Measurements from ENCODE around the gene MFSD6L. TPM values are rescaled to one million over a fixed set of nuclear protein-coding genes. Genes with fewer than 3 reads are reported as not detected.

Gene MFSD6L
- polyA plus RNA-seq, 3 donors: 0.08 to 0.37 TPM; not detected in 1

- Mint-ChIP-seq H3K36me3 (peaks cover 64 to 72% of the 10 kb centered on the region in 2 donors), H3K27ac (peak overlapping the region in 2 of 7 donors; percentile 20 to 30), H3K4me1 (peaks cover 27% of the 10 kb centered on the region), H3K4me3 (no peak overlapping the region), H3K27me3 (ENCODE audit: low read depth in 3 of 3) (peaks cover 0 to 2% (median 0%) of the 10 kb centered on the region in 3 donors), H3K9me3 (peaks cover 0 to 2% (median 0%) of the 10 kb centered on the region in 7 donors)
- Histone ChIP-seq H3K4me1 (ENCODE audit: control insufficient read depth in 1 of 2, insufficient read depth in 2 of 2, low read length in 2 of 2) (peaks cover 14 to 21% of the 10 kb centered on the region in 2 donors), H3K79me2 (ENCODE audit: insufficient read depth, low read length) (no peaks in the 10 kb centered on the region), H2AFZ (ENCODE audit: insufficient read depth, low read depth, low read length, poor library complexity, severe bottlenecking) (no peak overlapping the region), H3K4me3 (replicated peaks in 1 of 3; ENCODE audit: low read depth in 2 of 3, low read length in 3 of 3) (no peak overlapping the region), H3K9ac (ENCODE audit: insufficient read depth, low read length, poor library complexity, severe bottlenecking) (no peak overlapping the region), H3K27ac (ENCODE audit: low read depth in 1 of 2, low read length in 2 of 2) (no peak overlapping the region), H3K4me2 (replicated peaks; ENCODE audit: extremely low read depth, low read length, poor library complexity, severe bottlenecking) (no peak overlapping the region), H3K27me3 (ENCODE audit: control insufficient read depth in 2 of 2, insufficient read depth in 2 of 2, low read length in 2 of 2) (no peaks in the 10 kb centered on the region), H3K9me3 (replicated peaks in 1 of 2; ENCODE audit: control insufficient read depth in 1 of 2, insufficient read depth in 1 of 2, low read length in 2 of 2) (no peaks in the 10 kb centered on the region), H3K36me3 (replicated peaks in 1 of 2; ENCODE audit: control insufficient read depth in 1 of 2, insufficient read depth in 2 of 2, low read length in 2 of 2) (peaks cover 31 to 67% of the 10 kb centered on the region in 2 donors), H4K20me1 (ENCODE audit: insufficient read depth, low read length) (peaks cover 5% of the 10 kb centered on the region)
- no peak for TF ChIP-seq CTCF (IDR thresholded peaks at IDR 0.05)
- intact Hi-C loops (cut with micrococcal nuclease): no loop called here
- DNase-seq: peak in 2 of 3 donors; percentile 24 to 30
These were observed 47.6 kb upstream of the MFSD6L start for GRCh38 chr17:8846768-8847211.

GRCh38 chr17:8844229-8845218, 45.4 kb upstream of the MFSD6L start:
- Histone ChIP-seq H3K4me2 (replicated peaks; ENCODE audit: extremely low read depth, low read length, poor library complexity, severe bottlenecking) (no peak overlapping the region), H4K20me1 (ENCODE audit: insufficient read depth, low read length) (peaks cover 5% of the 10 kb centered on the region), H3K27ac (ENCODE audit: low read depth in 1 of 2, low read length in 2 of 2) (no peak overlapping the region), H2AFZ (ENCODE audit: insufficient read depth, low read depth, low read length, poor library complexity, severe bottlenecking) (no peak overlapping the region), H3K27me3 (ENCODE audit: control insufficient read depth in 2 of 2, insufficient read depth in 2 of 2, low read length in 2 of 2) (no peaks in the 10 kb centered on the region), H3K4me3 (replicated peaks in 1 of 3; ENCODE audit: low read depth in 2 of 3, low read length in 3 of 3) (no peak overlapping the region), H3K79me2 (ENCODE audit: insufficient read depth, low read length) (no peaks in the 10 kb centered on the region), H3K9ac (ENCODE audit: insufficient read depth, low read length, poor library complexity, severe bottlenecking) (no peak overlapping the region), H3K4me1 (ENCODE audit: control insufficient read depth in 1 of 2, insufficient read depth in 2 of 2, low read length in 2 of 2) (peaks cover 14 to 21% of the 10 kb centered on the region in 2 donors), H3K36me3 (replicated peaks in 1 of 2; ENCODE audit: control insufficient read depth in 1 of 2, insufficient read depth in 2 of 2, low read length in 2 of 2) (peaks cover 34 to 61% of the 10 kb centered on the region in 2 donors), H3K9me3 (replicated peaks in 1 of 2; ENCODE audit: control insufficient read depth in 1 of 2, insufficient read depth in 1 of 2, low read length in 2 of 2) (no peaks in the 10 kb centered on the region)
- intact Hi-C loops (cut with micrococcal nuclease): no loop called here
- Mint-ChIP-seq H3K36me3 (peaks cover 57 to 69% of the 10 kb centered on the region in 2 donors), H3K27ac (no peak overlapping the region), H3K4me3 (no peak overlapping the region), H3K4me1 (peaks cover 24% of the 10 kb centered on the region), H3K9me3 (peaks cover 0 to 2% (median 0%) of the 10 kb centered on the region in 7 donors), H3K27me3 (ENCODE audit: low read depth in 3 of 3) (peaks cover 0 to 2% (median 0%) of the 10 kb centered on the region in 3 donors)
- no peak for DNase-seq
- no peak for TF ChIP-seq CTCF (IDR thresholded peaks at IDR 0.05)
- no CpG with 5 or more reads among the region's 9 CpGs for WGBS (ENCODE audit: insufficient coverage)
